DOHH2 (cell line): ENCODE results near the gene FAIM2.

Experiments used
- H3F3A ChIP-seq: fragments of 200-600 bp; sonication (generic), shearing (Covaris generic); 2 replicates; pipeline ENCODE4 v1.6.0; 2016; ENCODE audit warnings: antibody characterized with exemption, mild to moderate bottlenecking; ENCODE audit not compliant: control insufficient read depth, insufficient read depth
- H3K27ac ChIP-seq: fragments of 200-600 bp; sonication (generic); 2 replicates; pipeline ENCODE4 v1.5.1; 2014; ENCODE audit warnings: low read depth, mild to moderate bottlenecking, low read length, moderate library complexity
- H3K27me3 ChIP-seq: fragments of 200-600 bp; sonication (generic); 2 replicates; pipeline ENCODE4 v1.6.1; 2014; ENCODE audit warnings: mild to moderate bottlenecking, low read length, mixed read lengths; ENCODE audit not compliant: control insufficient read depth
- H3K36me3 ChIP-seq: fragments of 200-600 bp; sonication (generic); 2 replicates; pipeline ENCODE4 v1.6.1; 2014; ENCODE audit warnings: mild to moderate bottlenecking, low read length, moderate library complexity, mixed read lengths; ENCODE audit not compliant: control insufficient read depth
- H3K4me1 ChIP-seq: fragments of 200-600 bp; sonication (generic); 2 replicates; pipeline ENCODE4 v1.6.1; 2014; ENCODE audit warnings: mild to moderate bottlenecking, low read length, mixed read lengths; ENCODE audit not compliant: control insufficient read depth
- H3K4me2 ChIP-seq: fragments of 200-600 bp; sonication (generic); 2 replicates; pipeline ENCODE4 v1.6.0; 2014; ENCODE audit warnings: mild to moderate bottlenecking, low read length, moderate library complexity
- H3K4me3 ChIP-seq: fragments of 200-600 bp; sonication (generic); 2 replicates; pipeline ENCODE4 v1.5.1; 2014; ENCODE audit warnings: mild to moderate bottlenecking, low read length, mixed read lengths
- H3K79me2 ChIP-seq: fragments of 200-600 bp; sonication (generic); 2 replicates; pipeline ENCODE4 v1.6.1; 2014; ENCODE audit warnings: mild to moderate bottlenecking, low read length, mixed read lengths; ENCODE audit not compliant: control insufficient read depth
- H3K9me2 ChIP-seq: fragments of 200-600 bp; sonication (generic); replicated peaks from 2 replicates; pipeline ENCODE4 v1.6.1; 2014; ENCODE audit warnings: mild to moderate bottlenecking, low read length, mixed read lengths; ENCODE audit not compliant: control insufficient read depth
- H3K9me3 ChIP-seq: fragments of 200-600 bp; sonication (generic); 2 replicates; pipeline ENCODE4 v1.6.1; 2014; ENCODE audit warnings: antibody characterized with exemption, low read length, mixed read lengths; ENCODE audit not compliant: control insufficient read depth, insufficient read depth
- H4K20me1 ChIP-seq: fragments of 200-600 bp; sonication (generic); 2 replicates; pipeline ENCODE4 v1.6.0; 2014; ENCODE audit warnings: low read depth, mild to moderate bottlenecking, antibody characterized with exemption, low read length, moderate library complexity; ENCODE audit not compliant: control insufficient read depth, insufficient read depth
- CTCF ChIP-seq: fragments of 200-600 bp; sonication (generic); IDR thresholded peaks from one replicate; pipeline ENCODE4 v1.5.1; 2014; ENCODE audit warnings: antibody characterized with exemption, mild to moderate bottlenecking, low read depth, low read length; ENCODE audit not compliant: poor library complexity, severe bottlenecking
- EZH2phosphoT487 ChIP-seq: fragments of 200-600 bp; sonication (generic); IDR thresholded peaks from 2 replicates; pipeline ENCODE4 v1.6.1; 2017; ENCODE audit warnings: borderline replicate concordance, mild to moderate bottlenecking, antibody characterized with exemption, low read length, moderate library complexity, mixed read lengths

The FAIM2 gene

GRCh38 chr12:49876070-49876469 is 27.6 kb downstream of the FAIM2 start:
- Histone ChIP-seq H3K27me3 (no peaks in the 10 kb centered on the region), H3K9me3 (peaks cover 6% of the 10 kb centered on the region), H3K79me2 (no peaks in the 10 kb centered on the region), H3K4me3 (no peak overlapping the region), H4K20me1 (no peaks in the 10 kb centered on the region), H3K27ac (no peak overlapping the region), H3F3A (peaks cover 12% of the 10 kb centered on the region), H3K9me2 (no peaks in the 10 kb centered on the region), H3K4me2 (no peak overlapping the region), H3K4me1 (no peaks in the 10 kb centered on the region), H3K36me3 (no peaks in the 10 kb centered on the region)
- no peak for TF ChIP-seq EZH2phosphoT487
- TF ChIP-seq CTCF: no peak

- H3K9me3 ChIP-seq: peaks cover 6% of the 10 kb centered on the region
- no peaks in the 10 kb centered on the region for H4K20me1 ChIP-seq
- H3K79me2 ChIP-seq: no peaks in the 10 kb centered on the region
- H3K9me2 ChIP-seq: no peaks in the 10 kb centered on the region
- no peak overlapping the region for H3K27ac ChIP-seq
- TF ChIP-seq EZH2phosphoT487 (no peak), CTCF (no peak)
- no peaks in the 10 kb centered on the region for H3K4me1 ChIP-seq
- no peaks in the 10 kb centered on the region for H3K27me3 ChIP-seq
- H3K4me3 ChIP-seq: no peak overlapping the region
- H3K4me2 ChIP-seq: no peak overlapping the region
- no peaks in the 10 kb centered on the region for H3K36me3 ChIP-seq
- H3F3A ChIP-seq: peaks cover 10% of the 10 kb centered on the region; the same call in 1 of the 2 replicates
Measured at GRCh38 chr12:49875115-49875720, 28.5 kb downstream of the FAIM2 start.

DNA sequence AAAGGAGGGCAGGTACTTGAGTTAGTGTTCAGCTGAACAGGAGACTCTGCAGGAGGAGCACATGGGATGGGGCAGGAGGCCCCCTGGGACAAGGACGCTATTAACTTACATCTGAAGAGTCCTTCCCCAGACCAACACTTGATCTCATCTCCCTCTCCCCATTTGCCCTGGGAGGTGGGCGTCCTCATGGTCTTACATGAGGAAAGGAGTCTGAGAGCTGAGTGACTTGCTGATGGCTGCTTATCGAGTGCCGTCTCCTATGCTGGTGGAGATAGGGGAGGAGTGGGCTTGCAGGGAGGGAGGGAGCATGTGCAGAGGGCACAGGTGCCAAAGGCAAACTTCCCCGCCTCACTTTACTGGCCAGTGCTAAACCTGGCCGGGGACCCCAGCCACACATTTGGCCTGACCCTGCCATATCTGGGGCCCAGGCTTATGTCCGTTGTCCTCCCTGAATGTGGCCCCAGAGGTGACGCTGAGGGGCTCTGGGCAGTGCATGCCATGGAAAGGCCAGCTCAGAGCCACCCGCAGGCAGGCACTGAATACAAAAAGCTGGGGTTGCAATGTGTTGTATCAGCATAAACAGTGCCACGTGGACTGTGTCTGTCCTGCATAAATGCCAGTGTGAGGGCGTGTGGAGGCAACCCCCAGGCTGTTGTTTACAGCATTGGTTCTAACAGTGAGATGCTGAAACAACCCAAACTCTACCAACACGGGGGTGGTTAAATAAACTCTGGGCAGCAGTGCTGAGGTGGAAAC is 29.4 kb downstream of the FAIM2 start:
- H3K9me2 ChIP-seq: no peaks in the 10 kb centered on the region
- no peaks in the 10 kb centered on the region for H3K4me1 ChIP-seq
- H3K27ac ChIP-seq: no peak overlapping the region
- no peaks in the 10 kb centered on the region for H4K20me1 ChIP-seq
- H3K4me3 ChIP-seq: no peak overlapping the region
- H3K4me2 ChIP-seq: no peak overlapping the region
- H3K79me2 ChIP-seq: no peaks in the 10 kb centered on the region
- H3K27me3 ChIP-seq: no peaks in the 10 kb centered on the region
- H3K36me3 ChIP-seq: no peaks in the 10 kb centered on the region
- H3K9me3 ChIP-seq: no peaks in the 10 kb centered on the region; the same call in 1 of the 2 replicates
- TF ChIP-seq CTCF (no peak), EZH2phosphoT487 (no peak)
- H3F3A ChIP-seq: 0 out of 2 replicates have a peak, but pooled peaks cover 3% of the 10 kb centered on the region
